ENCODE data around the gene IFI44L.

DNA sequence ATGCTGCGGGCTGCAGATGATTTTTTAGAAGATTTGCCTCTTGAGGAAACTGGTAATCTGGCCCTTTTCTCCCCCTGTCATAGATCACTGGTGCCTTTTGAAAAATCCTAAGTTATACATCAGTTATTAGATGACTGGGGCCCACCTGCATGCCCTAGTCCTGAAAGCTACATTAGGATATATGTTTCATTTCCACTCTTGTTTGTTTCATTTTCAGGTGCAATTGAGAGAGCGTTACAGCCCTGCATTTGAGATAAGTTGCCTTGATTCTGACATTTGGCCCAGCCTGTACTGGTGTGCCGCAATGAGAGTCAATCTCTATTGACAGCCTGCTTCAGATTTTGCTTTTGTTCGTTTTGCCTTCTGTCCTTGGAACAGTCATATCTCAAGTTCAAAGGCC lies 21.3 kb downstream of the IFI44L start:
- no peak for TF ChIP-seq POLR2A (IDR thresholded peaks at IDR 0.05)
- TF ChIP-seq, protein P1, sequence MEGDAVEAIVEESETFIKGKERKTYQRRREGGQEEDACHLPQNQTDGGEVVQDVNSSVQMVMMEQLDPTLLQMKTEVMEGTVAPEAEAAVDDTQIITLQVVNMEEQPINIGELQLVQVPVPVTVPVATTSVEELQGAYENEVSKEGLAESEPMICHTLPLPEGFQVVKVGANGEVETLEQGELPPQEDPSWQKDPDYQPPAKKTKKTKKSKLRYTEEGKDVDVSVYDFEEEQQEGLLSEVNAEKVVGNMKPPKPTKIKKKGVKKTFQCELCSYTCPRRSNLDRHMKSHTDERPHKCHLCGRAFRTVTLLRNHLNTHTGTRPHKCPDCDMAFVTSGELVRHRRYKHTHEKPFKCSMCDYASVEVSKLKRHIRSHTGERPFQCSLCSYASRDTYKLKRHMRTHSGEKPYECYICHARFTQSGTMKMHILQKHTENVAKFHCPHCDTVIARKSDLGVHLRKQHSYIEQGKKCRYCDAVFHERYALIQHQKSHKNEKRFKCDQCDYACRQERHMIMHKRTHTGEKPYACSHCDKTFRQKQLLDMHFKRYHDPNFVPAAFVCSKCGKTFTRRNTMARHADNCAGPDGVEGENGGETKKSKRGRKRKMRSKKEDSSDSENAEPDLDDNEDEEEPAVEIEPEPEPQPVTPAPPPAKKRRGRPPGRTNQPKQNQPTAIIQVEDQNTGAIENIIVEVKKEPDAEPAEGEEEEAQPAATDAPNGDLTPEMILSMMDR (IDR thresholded peaks at IDR 0.05 in 4 of 5, conservative IDR thresholded peaks at IDR 0.05 in 1 of 5) = no peak
